Thyroid gland (tissue), 4 donors: ENCODE results near the gene RORB.

Experiments used
- CTCF ChIP-seq, 6 experiments: fragments of 200-600 bp in 3 of 6; fragments of 450-650 bp in 3 of 6; sonication (generic) in 3 of 6; IDR thresholded peaks; one replicate each; pipeline ENCODE4 v1.5.1; 2016 to 2019; ENCODE audit warnings: antibody characterized with exemption in 6 of 6, mild to moderate bottlenecking in 2 of 6, inconsistent platforms in 1 of 6, moderate library complexity in 1 of 6
- POLR2A ChIP-seq, 2 donors: fragments of 450-650 bp; IDR thresholded peaks; one replicate each; pipeline ENCODE4 v1.6.1; 2017; ENCODE audit warnings: antibody characterized with exemption in 2 of 2, mild to moderate bottlenecking in 2 of 2, moderate library complexity in 1 of 2

- no peak for TF ChIP-seq POLR2A (IDR thresholded peaks at IDR 0.05)
- TF ChIP-seq CTCF (IDR thresholded peaks at IDR 0.05): no peak
These were observed 92.4 kb downstream of the RORB start for GRCh38 chr9:74589576-74589975.
